Neural cell (in vitro differentiated cells): ENCODE results near the gene PKM.

Experiments
- EP300 ChIP-seq: fragments of 450-650 bp; conservative IDR thresholded peaks from 2 replicates; pipeline ENCODE4 v1.6.1; 2014; ENCODE audit warnings: antibody characterized with exemption, mild to moderate bottlenecking, moderate library complexity; ENCODE audit not compliant: poor library complexity, severe bottlenecking
- EZH2 ChIP-seq: fragments of 200-600, 300-800 bp; shearing (Covaris generic), sonication (generic); IDR thresholded peaks from 2 replicates; pipeline ENCODE4 v1.6.1; 2014; ENCODE audit warnings: antibody characterized with exemption, low read length, borderline replicate concordance, mild to moderate bottlenecking; ENCODE audit not compliant: insufficient read depth, poor library complexity, severe bottlenecking
- MXI1 ChIP-seq: fragments of 450-650 bp; conservative IDR thresholded peaks from 2 replicates; pipeline ENCODE4 v1.6.1; 2014; ENCODE audit warnings: antibody characterized with exemption, mild to moderate bottlenecking; ENCODE audit not compliant: poor library complexity, severe bottlenecking
- POLR2AphosphoS5 ChIP-seq: IDR thresholded peaks from 2 replicates; pipeline ENCODE4 v1.6.1; 2012
- RAD21 ChIP-seq: fragments of 450-650 bp; conservative IDR thresholded peaks from 2 replicates; pipeline ENCODE4 v1.6.1; 2014; ENCODE audit warnings: antibody characterized with exemption, mild to moderate bottlenecking, moderate library complexity
- SMC3 ChIP-seq: fragments of 450-650 bp; conservative IDR thresholded peaks from 2 replicates; pipeline ENCODE4 v1.6.1; 2014; ENCODE audit warnings: antibody characterized with exemption, mild to moderate bottlenecking, moderate library complexity; ENCODE audit not compliant: poor library complexity
- TAF1 ChIP-seq: IDR thresholded peaks from 2 replicates; pipeline ENCODE4 v1.6.1; 2012; ENCODE audit warnings: low read depth
- TF ChIP-seq, protein P1 (sequence below): fragments of 450-650 bp; IDR thresholded peaks from 2 replicates; pipeline ENCODE4 v1.5.1; 2014; ENCODE audit warnings: antibody characterized with exemption, mild to moderate bottlenecking, moderate library complexity; ENCODE audit not compliant: poor library complexity, severe bottlenecking
- TF ChIP-seq, protein P2 (sequence below): IDR thresholded peaks from 2 replicates; pipeline ENCODE4 v1.6.1; 2012; ENCODE audit warnings: borderline replicate concordance

DNA sequence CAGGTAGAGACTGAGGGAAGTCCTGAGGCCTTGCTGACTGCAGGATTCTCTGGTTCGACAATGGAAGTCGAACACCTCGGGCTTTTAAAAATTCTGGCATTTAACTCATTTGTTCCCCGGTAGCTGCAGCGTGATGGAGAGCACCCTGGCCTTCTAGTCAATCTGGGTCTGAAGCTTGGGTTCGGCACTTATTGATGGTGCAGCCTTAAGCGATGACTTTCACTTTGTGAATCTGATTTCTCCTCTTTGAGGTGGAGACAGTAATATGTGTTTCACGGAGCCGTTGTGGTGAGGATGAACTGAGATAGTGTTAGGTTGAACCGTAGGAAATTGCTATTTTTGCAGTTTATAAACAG, 42.0 kb upstream of the PKM start:
- TF ChIP-seq, protein P1, sequence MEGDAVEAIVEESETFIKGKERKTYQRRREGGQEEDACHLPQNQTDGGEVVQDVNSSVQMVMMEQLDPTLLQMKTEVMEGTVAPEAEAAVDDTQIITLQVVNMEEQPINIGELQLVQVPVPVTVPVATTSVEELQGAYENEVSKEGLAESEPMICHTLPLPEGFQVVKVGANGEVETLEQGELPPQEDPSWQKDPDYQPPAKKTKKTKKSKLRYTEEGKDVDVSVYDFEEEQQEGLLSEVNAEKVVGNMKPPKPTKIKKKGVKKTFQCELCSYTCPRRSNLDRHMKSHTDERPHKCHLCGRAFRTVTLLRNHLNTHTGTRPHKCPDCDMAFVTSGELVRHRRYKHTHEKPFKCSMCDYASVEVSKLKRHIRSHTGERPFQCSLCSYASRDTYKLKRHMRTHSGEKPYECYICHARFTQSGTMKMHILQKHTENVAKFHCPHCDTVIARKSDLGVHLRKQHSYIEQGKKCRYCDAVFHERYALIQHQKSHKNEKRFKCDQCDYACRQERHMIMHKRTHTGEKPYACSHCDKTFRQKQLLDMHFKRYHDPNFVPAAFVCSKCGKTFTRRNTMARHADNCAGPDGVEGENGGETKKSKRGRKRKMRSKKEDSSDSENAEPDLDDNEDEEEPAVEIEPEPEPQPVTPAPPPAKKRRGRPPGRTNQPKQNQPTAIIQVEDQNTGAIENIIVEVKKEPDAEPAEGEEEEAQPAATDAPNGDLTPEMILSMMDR = no peak
- TF ChIP-seq POLR2AphosphoS5 (no peak), TAF1 (no peak), MXI1 (no peak), EZH2 (no peak), EP300 (no peak), RAD21 (no peak), SMC3 (no peak)
- TF ChIP-seq, protein P2, sequence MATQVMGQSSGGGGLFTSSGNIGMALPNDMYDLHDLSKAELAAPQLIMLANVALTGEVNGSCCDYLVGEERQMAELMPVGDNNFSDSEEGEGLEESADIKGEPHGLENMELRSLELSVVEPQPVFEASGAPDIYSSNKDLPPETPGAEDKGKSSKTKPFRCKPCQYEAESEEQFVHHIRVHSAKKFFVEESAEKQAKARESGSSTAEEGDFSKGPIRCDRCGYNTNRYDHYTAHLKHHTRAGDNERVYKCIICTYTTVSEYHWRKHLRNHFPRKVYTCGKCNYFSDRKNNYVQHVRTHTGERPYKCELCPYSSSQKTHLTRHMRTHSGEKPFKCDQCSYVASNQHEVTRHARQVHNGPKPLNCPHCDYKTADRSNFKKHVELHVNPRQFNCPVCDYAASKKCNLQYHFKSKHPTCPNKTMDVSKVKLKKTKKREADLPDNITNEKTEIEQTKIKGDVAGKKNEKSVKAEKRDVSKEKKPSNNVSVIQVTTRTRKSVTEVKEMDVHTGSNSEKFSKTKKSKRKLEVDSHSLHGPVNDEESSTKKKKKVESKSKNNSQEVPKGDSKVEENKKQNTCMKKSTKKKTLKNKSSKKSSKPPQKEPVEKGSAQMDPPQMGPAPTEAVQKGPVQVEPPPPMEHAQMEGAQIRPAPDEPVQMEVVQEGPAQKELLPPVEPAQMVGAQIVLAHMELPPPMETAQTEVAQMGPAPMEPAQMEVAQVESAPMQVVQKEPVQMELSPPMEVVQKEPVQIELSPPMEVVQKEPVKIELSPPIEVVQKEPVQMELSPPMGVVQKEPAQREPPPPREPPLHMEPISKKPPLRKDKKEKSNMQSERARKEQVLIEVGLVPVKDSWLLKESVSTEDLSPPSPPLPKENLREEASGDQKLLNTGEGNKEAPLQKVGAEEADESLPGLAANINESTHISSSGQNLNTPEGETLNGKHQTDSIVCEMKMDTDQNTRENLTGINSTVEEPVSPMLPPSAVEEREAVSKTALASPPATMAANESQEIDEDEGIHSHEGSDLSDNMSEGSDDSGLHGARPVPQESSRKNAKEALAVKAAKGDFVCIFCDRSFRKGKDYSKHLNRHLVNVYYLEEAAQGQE = no peak
